HG03469 (cell line): ENCODE results near the gene CSF1.

Experiments
- ATAC-seq: cut with Tn5 transposase; IDR thresholded peaks from one replicate; pipeline ENCODE4 v1.9.1; 2021; ENCODE audit warnings: mild to moderate bottlenecking, moderate library complexity, moderate number of reproducible peaks; ENCODE audit not compliant: unreplicated experiment

The CSF1 gene

GRCh38 chr1:109882288-109883245, 28.1 kb upstream of the CSF1 start:
- no peak for ATAC-seq

GRCh38 chr1:109883248-109883955, 27.2 kb upstream of the CSF1 start:
- no peak for ATAC-seq

GRCh38 chr1:109884242-109884891, 26.3 kb upstream of the CSF1 start:
- no peak for ATAC-seq

GRCh38 chr1:109885589-109885988, 25.1 kb upstream of the CSF1 start:
- no peak for ATAC-seq

GRCh38 chr1:109886827-109887226, 23.8 kb upstream of the CSF1 start:
- ATAC-seq = no peak

GRCh38 chr1:109887271-109887670, 23.4 kb upstream of the CSF1 start:
- ATAC-seq = no peak

GRCh38 chr1:109887884-109888283, 22.8 kb upstream of the CSF1 start:
- no peak for ATAC-seq

GRCh38 chr1:109889094-109889493, 21.6 kb upstream of the CSF1 start:
- ATAC-seq = no peak

GRCh38 chr1:109890115-109890953, 20.3 kb upstream of the CSF1 start:
- ATAC-seq = no peak

GRCh38 chr1:109891930-109892329, 18.7 kb upstream of the CSF1 start:
- no peak for ATAC-seq

- ATAC-seq = no peak
These were observed 17.9 kb upstream of the CSF1 start for GRCh38 chr1:109892561-109893368.

GRCh38 chr1:109893532-109894171, 17.0 kb upstream of the CSF1 start:
- ATAC-seq = no peak

- ATAC-seq = peak; percentile 33
These were observed 15.6 kb upstream of the CSF1 start for GRCh38 chr1:109894823-109895719.

- no peak for ATAC-seq
These were observed 14.7 kb upstream of the CSF1 start for GRCh38 chr1:109895720-109896504.

- ATAC-seq = no peak
These were observed 14.0 kb upstream of the CSF1 start for GRCh38 chr1:109896681-109897080.

- no peak for ATAC-seq
These were observed 13.2 kb upstream of the CSF1 start for GRCh38 chr1:109897259-109897955.

- no peak for ATAC-seq
These were observed 11.8 kb upstream of the CSF1 start for GRCh38 chr1:109898842-109899241.
